Suprapubic skin (tissue), 4 donors: ENCODE results near the gene TRIM2. TPM values are rescaled to one million over a fixed set of nuclear protein-coding genes. Genes with fewer than 3 reads are reported as not detected.
A peak's percentile ranks its signal among the peaks of the same experiment; 100 is the strongest.

ENCODE experiments used
- DNase-seq, 2 donors: peaks; one replicate each; pipeline ENCODE4 v3.0.0-alpha.2; 2019; ENCODE audit warnings: low spot score in 2 of 2
- H3K27ac ChIP-seq: fragments of 200-600 bp; sonication (generic); one replicate; pipeline ENCODE4 v1.5.1; 2019
- H3K27me3 ChIP-seq: fragments of 200-600 bp; sonication (generic); one replicate; pipeline ENCODE4 v1.5.1; 2019
- H3K36me3 ChIP-seq: fragments of 200-600 bp; sonication (generic); one replicate; pipeline ENCODE4 v1.5.1; 2019
- H3K4me1 ChIP-seq: fragments of 200-600 bp; sonication (generic); one replicate; pipeline ENCODE4 v1.5.1; 2019
- H3K4me3 ChIP-seq: fragments of 200-600 bp; sonication (generic); one replicate; pipeline ENCODE4 v1.5.1; 2019; ENCODE audit warnings: mild to moderate bottlenecking
- H3K9me3 ChIP-seq: fragments of 200-600 bp; sonication (generic); one replicate; pipeline ENCODE4 v1.5.1; 2019
- CTCF ChIP-seq, 2 donors: fragments of 200-600 bp in 1 of 2; fragments of 450-650 bp in 1 of 2; sonication (generic) in 1 of 2; IDR thresholded peaks; one replicate each; pipeline ENCODE4 v1.5.1; 2016 to 2019; ENCODE audit warnings: antibody characterized with exemption in 2 of 2, mild to moderate bottlenecking in 1 of 2, moderate library complexity in 1 of 2
- EP300 ChIP-seq: sonication (generic); formaldehyde crosslinking; IDR thresholded peaks from one replicate; pipeline ENCODE4 v1.6.1; 2017; ENCODE audit warnings: antibody characterized with exemption
- POLR2A ChIP-seq, 2 donors: fragments of 450-650 bp; IDR thresholded peaks; one replicate each; pipeline ENCODE4 v1.6.1; 2017; ENCODE audit warnings: antibody characterized with exemption in 2 of 2, mild to moderate bottlenecking in 2 of 2, moderate library complexity in 2 of 2
- POLR2AphosphoS5 ChIP-seq, 3 donors: sonication (generic); formaldehyde crosslinking; IDR thresholded peaks; one replicate each; pipeline ENCODE4 v1.6.1; 2017; ENCODE audit warnings: antibody characterized with exemption in 3 of 3
- WGBS: methylation state at CpG from one replicate; pipeline ENCODE4 v1.1.5; 2018; 5-methylcytosine and 5-hydroxymethylcytosine counted together
- total RNA-seq, 4 donors: library from RNA; depleted of rRNA; stranded (reverse); fragments of >200 nt; gene quantifications; one replicate each; pipeline ENCODE4 v1.1.0, GENCODE V29; 2016

The TRIM2 gene
- total RNA-seq, 4 donors from 2014 or later, result 17.3 to 45.1 (median 37.5) TPM

GRCh38 chr4:153209410-153209809 is 5.2 kb downstream of the TRIM2 start:
- TF ChIP-seq POLR2AphosphoS5 (IDR thresholded peaks at IDR 0.05) (no peak), CTCF (IDR thresholded peaks at IDR 0.05) (no peak), POLR2A (IDR thresholded peaks at IDR 0.05) (no peak), EP300 (no peak)
- H3K36me3 ChIP-seq, result no peaks in the 10 kb centered on the region
- no peak overlapping the region for H3K27ac ChIP-seq
- H3K9me3 ChIP-seq, result no peaks in the 10 kb centered on the region
- 54% methylated on average over 5 of the region's 5 CpGs for WGBS
- no peak for DNase-seq
- H3K4me1 ChIP-seq, result peaks cover 12% of the 10 kb centered on the region
- no peaks in the 10 kb centered on the region for H3K27me3 ChIP-seq
- no peak overlapping the region for H3K4me3 ChIP-seq

- H3K27ac ChIP-seq, result no peak overlapping the region
- H3K36me3 ChIP-seq, result no peaks in the 10 kb centered on the region
- no peaks in the 10 kb centered on the region for H3K9me3 ChIP-seq
- H3K27me3 ChIP-seq, result no peaks in the 10 kb centered on the region
- TF ChIP-seq EP300, result no peak
- TF ChIP-seq POLR2AphosphoS5 (IDR thresholded peaks at IDR 0.05), result no peak
- no peak for TF ChIP-seq POLR2A (IDR thresholded peaks at IDR 0.05)
- TF ChIP-seq CTCF (IDR thresholded peaks at IDR 0.05), result no peak
- H3K4me3 ChIP-seq, result no peak overlapping the region
- WGBS, result 87% methylated on average over 1 of the region's 1 CpG
- no peak for DNase-seq
- H3K4me1 ChIP-seq, result peaks cover 11% of the 10 kb centered on the region
Measured at GRCh38 chr4:153210727-153211126, 6.5 kb downstream of the TRIM2 start.

- Histone ChIP-seq H3K9me3 (no peaks in the 10 kb centered on the region), H3K4me1 (peaks cover 11% of the 10 kb centered on the region), H3K27ac (peak overlapping the region; percentile 21), H3K4me3 (no peak overlapping the region), H3K27me3 (no peaks in the 10 kb centered on the region), H3K36me3 (no peaks in the 10 kb centered on the region)
- DNase-seq, result no peak
- 53% methylated on average over 5 of the region's 5 CpGs for WGBS
- TF ChIP-seq POLR2AphosphoS5 (IDR thresholded peaks at IDR 0.05) (no peak), CTCF (IDR thresholded peaks at IDR 0.05) (no peak), EP300 (no peak), POLR2A (IDR thresholded peaks at IDR 0.05) (no peak)
Measured at GRCh38 chr4:153211986-153212728, 7.9 kb downstream of the TRIM2 start.

DNA sequence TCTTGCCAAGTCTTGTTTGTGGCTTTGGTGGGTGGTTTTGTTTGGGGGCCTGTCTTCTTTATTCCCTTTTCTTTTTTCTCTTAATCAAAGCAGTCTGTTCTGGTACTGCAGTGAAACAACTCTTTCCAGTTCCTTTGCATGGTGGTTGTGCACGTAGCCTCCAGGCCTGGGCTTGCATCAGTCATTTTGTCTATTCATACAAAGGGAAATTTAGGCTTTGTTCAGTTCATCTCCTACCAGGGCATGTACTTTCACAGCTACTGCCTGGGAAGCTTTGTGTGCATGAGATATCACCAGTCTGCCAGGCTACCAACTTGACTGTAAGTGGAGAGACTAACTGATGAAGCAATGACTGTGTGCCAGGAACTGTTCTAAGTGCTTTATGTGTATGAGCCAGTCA is 8.5 kb downstream of the TRIM2 start:
- Histone ChIP-seq H3K27me3 (no peaks in the 10 kb centered on the region), H3K27ac (peak overlapping the region; percentile 21), H3K9me3 (no peaks in the 10 kb centered on the region), H3K4me1 (peaks cover 11% of the 10 kb centered on the region), H3K36me3 (no peaks in the 10 kb centered on the region), H3K4me3 (no peak overlapping the region)
- no peak for DNase-seq
- TF ChIP-seq POLR2A (IDR thresholded peaks at IDR 0.05) (no peak), POLR2AphosphoS5 (IDR thresholded peaks at IDR 0.05) (no peak), CTCF (IDR thresholded peaks at IDR 0.05) (no peak), EP300 (no peak)
- WGBS, result 41% methylated on average over 1 of the region's 1 CpG

DNA sequence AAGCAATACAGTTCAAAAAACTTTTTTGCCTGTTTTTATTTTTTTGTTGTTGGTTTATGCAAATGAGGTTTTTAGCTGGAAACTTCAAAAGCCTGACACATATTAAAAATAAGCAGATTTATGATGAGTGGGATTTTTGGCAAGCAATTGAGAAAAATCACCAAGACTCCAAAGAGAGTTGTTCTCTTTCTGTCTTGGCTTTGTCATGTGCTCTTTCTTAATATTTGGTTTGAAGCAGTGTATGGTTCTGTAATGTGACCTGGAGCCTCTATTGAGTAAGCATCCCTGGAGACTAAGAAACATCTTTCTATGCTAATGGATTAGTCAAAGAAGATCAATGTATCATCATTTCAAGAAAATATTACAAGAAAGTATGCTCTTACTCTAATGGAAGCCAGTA is 11.7 kb downstream of the TRIM2 start:
- Histone ChIP-seq H3K4me1 (peaks cover 11% of the 10 kb centered on the region), H3K36me3 (no peaks in the 10 kb centered on the region), H3K4me3 (no peak overlapping the region), H3K9me3 (no peaks in the 10 kb centered on the region), H3K27ac (no peak overlapping the region), H3K27me3 (no peaks in the 10 kb centered on the region)
- TF ChIP-seq POLR2A (IDR thresholded peaks at IDR 0.05) (no peak), EP300 (no peak), POLR2AphosphoS5 (IDR thresholded peaks at IDR 0.05) (no peak), CTCF (IDR thresholded peaks at IDR 0.05) (no peak)
- DNase-seq, result no peak
